HG02943 (cell line): Measurements from ENCODE around the gene NTNG2.

Source experiments
- ATAC-seq: cut with Tn5 transposase; IDR thresholded peaks from one replicate; pipeline ENCODE4 v1.9.1; 2021; ENCODE audit warnings: mild to moderate bottlenecking, low read depth, moderate library complexity; ENCODE audit not compliant: unreplicated experiment

Gene NTNG2

GRCh38 chr9:132232522-132232921 is 70.7 kb downstream of the NTNG2 start:
- no peak for ATAC-seq

GRCh38 chr9:132233138-132233537 is 71.3 kb downstream of the NTNG2 start:
- ATAC-seq, result no peak

DNA sequence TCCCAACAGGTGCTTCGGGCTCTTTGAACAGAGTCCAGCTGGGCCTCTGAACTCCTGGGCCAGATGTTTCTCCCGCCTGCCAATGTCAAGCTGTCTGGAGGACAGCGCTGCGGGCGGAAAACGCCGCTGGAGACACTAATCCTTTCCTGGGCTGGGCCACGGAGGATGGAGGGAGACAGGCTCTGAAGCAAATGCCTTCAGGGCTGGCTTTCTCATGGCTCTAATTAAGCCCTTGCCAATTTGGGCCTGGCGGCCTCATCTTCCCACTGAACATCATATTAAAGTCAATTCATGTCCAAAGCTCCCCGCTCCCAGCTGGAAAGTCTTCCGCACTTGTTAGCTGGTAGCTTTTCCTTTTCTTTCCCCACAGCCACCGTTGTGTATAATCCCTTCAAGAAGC is 72.7 kb downstream of the NTNG2 start:
- ATAC-seq, result no peak

- ATAC-seq, result no peak
Observed at GRCh38 chr9:132235125-132235524, 73.3 kb downstream of the NTNG2 start.

DNA sequence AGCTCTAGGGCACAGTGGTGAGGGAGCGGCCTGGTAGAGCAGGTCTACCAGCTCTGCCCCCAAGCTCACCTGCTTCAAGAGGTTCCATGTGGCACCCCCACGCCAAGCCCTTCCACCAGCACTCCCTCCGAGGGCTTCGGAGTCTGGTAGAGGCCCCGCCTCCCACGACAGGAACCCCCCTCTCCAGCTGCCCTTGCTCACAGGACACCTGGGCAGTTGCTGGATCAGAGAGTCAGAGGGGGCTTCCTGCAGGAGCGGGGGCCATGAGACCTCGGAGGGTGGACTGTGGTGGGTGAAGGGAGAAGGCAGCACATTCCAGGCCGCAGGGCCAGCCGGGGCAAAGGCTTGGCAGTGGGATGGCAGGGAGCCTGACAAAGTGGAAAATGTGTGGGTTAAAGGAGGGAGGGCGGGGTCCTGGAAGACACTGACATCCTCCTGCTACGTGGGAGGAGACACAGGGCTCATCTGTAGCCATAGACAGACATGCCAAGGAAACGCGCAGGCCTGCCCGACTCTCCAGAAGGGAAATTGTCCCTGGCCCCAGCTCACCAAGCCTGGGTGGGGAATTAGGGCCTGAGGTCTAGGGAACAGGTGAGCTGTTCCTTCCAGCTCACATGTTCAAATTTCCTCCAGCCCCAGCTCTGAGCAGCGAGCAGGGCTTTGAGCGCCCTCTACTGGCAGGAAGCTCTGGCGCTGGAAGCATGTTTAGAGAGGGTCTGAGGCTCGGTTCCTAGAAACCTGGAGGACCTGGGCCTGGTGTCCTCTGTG is 74.2 kb downstream of the NTNG2 start:
- ATAC-seq, result no peak

GRCh38 chr9:132236662-132237311 is 74.9 kb downstream of the NTNG2 start:
- ATAC-seq, result no peak

- ATAC-seq, result no peak
Observed at GRCh38 chr9:132237481-132237880, 75.6 kb downstream of the NTNG2 start.

- ATAC-seq, result no peak
Observed at GRCh38 chr9:132238026-132238972, 76.4 kb downstream of the NTNG2 start.

DNA sequence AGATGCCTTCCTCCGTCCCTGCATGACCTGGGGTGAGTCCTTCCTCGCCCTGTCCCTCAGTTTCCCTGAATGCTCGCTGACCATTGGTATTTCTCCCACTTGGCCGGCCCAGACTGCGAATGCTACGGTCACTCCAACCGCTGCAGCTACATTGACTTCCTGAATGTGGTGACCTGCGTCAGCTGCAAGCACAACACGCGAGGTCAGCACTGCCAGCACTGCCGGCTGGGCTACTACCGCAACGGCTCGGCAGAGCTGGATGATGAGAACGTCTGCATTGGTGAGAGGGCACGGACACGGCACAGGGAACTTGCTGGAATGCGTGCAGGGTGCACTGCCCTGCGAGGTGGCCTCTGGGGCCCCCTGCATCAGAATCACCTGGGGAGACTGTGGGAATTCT is 77.1 kb downstream of the NTNG2 start:
- no peak for ATAC-seq

- no peak for ATAC-seq
Observed at GRCh38 chr9:132239518-132239917, 77.7 kb downstream of the NTNG2 start.

DNA sequence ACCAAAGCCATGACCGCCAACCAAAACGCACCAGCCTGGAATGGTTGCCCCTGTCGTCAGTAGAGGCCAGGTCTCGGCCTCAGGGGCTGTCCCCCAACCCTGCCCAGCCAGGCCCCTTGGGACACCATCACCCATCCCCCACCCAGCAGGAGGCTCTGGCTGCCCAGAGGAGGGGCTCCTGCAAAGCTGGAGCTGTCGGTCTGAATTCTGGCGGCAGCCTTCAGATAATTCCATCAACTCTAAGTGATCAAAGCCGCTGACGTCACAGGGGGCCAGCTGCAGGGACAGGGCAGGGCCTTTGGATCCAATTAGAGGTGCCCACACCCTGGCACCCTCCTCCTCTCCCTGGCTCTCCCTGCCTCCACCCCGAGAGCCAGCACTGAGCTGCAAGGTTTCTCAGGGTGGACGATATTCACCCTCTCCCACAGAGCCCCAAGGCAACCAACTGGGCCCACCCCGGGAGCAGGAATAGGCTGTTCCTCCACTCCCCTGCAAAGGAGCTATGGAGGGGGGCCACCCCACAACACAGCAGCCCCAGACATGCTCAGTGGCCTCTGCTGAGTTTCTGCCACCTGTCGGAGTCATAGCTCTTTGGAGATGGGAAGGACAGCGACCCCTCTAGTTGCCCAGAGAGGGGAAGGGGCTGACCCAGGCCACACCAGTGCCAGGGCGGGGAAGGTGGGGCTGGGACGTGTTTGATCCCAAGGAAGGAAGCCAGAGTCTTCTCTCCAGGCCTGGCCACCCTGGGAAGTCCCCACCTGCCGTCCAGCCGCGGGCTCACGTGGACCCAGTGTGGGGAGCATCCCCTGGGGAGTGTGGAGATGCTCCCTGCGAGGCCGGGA is 78.4 kb downstream of the NTNG2 start:
- no peak for ATAC-seq

- peak; percentile 72 for ATAC-seq
Observed at GRCh38 chr9:132240841-132241482, 79.1 kb downstream of the NTNG2 start.

DNA sequence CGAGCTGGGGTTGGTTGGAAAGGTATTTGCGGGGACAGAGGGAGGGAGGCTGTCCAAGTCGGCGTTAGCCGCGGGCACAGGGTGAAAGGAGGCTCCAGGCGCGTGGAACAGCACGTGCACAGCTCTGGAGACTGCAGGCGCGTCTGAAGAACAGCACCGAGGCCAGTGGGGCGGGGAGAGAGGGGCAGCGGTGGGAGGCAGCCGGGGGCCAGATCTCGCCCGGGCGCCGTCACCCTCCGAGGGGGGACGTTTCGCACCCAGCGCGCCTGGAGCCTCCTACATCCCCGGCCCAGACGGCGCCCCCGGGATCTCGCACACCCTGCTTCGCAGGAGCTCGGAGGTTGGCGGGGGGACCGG is 79.6 kb downstream of the NTNG2 start:
- ATAC-seq, result no peak

DNA sequence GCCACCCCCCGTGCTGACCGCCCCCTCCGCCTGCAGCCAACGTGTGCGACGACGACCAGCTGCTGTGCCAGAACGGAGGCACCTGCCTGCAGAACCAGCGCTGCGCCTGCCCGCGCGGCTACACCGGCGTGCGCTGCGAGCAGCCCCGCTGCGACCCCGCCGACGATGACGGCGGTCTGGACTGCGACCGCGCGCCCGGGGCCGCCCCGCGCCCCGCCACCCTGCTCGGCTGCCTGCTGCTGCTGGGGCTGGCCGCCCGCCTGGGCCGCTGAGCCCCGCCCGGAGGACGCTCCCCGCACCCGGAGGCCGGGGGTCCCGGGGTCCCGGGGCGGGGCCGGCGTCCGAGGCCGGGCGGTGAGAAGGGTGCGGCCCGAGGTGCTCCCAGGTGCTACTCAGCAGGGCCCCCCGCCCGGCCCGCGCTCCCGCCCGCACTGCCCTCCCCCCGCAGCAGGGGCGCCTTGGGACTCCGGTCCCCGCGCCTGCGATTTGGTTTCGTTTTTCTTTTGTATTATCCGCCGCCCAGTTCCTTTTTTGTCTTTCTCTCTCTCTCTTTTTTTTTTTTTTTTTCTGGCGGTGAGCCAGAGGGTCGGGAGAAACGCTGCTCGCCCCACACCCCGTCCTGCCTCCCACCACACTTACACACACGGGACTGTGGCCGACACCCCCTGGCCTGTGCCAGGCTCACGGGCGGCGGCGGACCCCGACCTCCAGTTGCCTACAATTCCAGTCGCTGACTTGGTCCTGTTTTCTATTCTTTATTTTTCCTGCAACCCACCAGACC is 80.2 kb downstream of the NTNG2 start:
- no peak for ATAC-seq

DNA sequence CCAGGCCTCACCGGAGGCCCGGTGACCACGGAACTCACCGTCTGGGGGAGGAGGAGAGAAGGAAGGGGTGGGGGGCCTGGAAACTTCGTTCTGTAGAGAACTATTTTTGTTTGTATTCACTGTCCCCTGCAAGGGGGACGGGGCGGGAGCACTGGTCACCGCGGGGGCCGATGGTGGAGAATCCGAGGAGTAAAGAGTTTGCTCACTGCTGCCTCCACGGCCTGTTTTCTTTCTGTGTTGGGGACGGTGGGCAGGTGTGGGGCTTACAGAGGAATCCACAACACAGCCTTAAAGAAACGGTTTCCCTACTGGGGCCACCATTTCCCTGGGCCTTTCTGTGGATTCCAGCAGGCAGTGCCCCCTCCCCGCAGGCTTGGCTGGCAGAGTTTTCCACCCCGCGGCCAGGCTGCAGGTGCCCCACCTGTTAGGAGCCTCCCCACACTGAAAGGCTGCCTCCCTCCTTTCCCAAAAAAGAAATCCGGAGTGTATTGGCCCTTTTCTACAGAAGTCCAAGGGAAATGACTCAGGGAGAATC is 80.8 kb downstream of the NTNG2 start:
- no peak for ATAC-seq

GRCh38 chr9:132243156-132244074 is 81.6 kb downstream of the NTNG2 start:
- ATAC-seq, result no peak

GRCh38 chr9:132244582-132245455 is 83.0 kb downstream of the NTNG2 start:
- no peak for ATAC-seq
